ENCODE results near the gene SEMA4D.

SEMA4D gene

GRCh38 chr9:89438194-89438593 lies 59.7 kb downstream of the SEMA4D start:
- H3K27me3 ChIP-seq (ENCODE audit: insufficient read depth, low read length), result no peaks in the 10 kb centered on the region
- H3K4me1 ChIP-seq (ENCODE audit: insufficient read depth, low read length), result peaks cover 9% of the 10 kb centered on the region
- H3K9me3 ChIP-seq (ENCODE audit: low read length), result no peaks in the 10 kb centered on the region
- no peak overlapping the region for H3K4me3 ChIP-seq (ENCODE audit: low read length)
- H2AFZ ChIP-seq (ENCODE audit: low read depth, low read length), result no peak overlapping the region
- H3K36me3 ChIP-seq (ENCODE audit: insufficient read depth, low read length), result no peaks in the 10 kb centered on the region

DNA sequence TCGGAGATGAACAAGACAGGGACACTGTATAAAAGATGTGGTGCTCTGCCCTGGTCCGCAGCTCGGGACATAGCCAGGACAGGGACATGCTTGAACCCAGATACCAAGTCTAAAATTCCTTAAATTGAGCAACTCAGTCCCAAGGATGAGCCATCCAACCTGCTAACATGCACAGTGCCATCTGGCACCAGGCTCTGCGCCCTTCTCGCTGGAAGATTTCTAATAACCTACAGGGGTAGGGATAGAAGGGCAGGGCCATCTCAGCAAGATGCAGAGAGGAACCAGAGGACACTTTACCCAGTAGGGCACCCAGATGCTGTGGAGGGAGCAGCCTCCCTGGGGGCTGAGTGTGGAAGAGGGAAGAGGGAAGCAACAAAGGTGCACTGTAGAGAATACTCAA lies 60.1 kb downstream of the SEMA4D start:
- H3K36me3 ChIP-seq (ENCODE audit: insufficient read depth, low read length), result no peaks in the 10 kb centered on the region
- no peak overlapping the region for H3K4me3 ChIP-seq (ENCODE audit: low read length)
- H3K9me3 ChIP-seq (ENCODE audit: low read length), result no peaks in the 10 kb centered on the region
- H3K27me3 ChIP-seq (ENCODE audit: insufficient read depth, low read length), result no peaks in the 10 kb centered on the region
- peaks cover 9% of the 10 kb centered on the region for H3K4me1 ChIP-seq (ENCODE audit: insufficient read depth, low read length)
- H2AFZ ChIP-seq (ENCODE audit: low read depth, low read length), result no peak overlapping the region

GRCh38 chr9:89436963-89437625 lies 60.8 kb downstream of the SEMA4D start:
- H3K4me3 ChIP-seq (ENCODE audit: low read length), result no peak overlapping the region
- peaks cover 9% of the 10 kb centered on the region for H3K4me1 ChIP-seq (ENCODE audit: insufficient read depth, low read length)
- no peak overlapping the region for H2AFZ ChIP-seq (ENCODE audit: low read depth, low read length)
- H3K27me3 ChIP-seq (ENCODE audit: insufficient read depth, low read length), result no peaks in the 10 kb centered on the region
- no peaks in the 10 kb centered on the region for H3K9me3 ChIP-seq (ENCODE audit: low read length)
- H3K36me3 ChIP-seq (ENCODE audit: insufficient read depth, low read length), result no peaks in the 10 kb centered on the region

DNA sequence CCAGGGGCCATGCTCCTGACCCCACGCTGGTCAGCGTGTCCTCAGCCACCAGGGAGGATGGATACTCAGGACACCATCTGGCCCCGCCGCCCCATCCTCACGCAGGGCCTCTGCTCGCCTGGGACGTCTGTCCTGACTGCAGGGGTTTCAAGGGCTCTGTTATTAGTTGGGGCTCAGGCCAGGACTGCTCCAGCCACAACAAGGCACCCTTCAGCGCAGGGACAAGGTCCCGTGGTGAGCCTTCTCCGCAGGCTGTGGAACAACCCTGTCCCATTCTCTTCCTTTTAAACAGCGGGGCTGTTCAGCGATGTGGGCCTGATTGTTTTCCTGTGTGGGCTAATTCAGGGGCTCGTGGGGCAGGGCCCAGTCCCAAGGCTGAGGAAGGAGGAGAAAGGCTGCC lies 61.6 kb downstream of the SEMA4D start:
- no peaks in the 10 kb centered on the region for H3K9me3 ChIP-seq (ENCODE audit: low read length)
- no peak overlapping the region for H3K4me3 ChIP-seq (ENCODE audit: low read length)
- peaks cover 9% of the 10 kb centered on the region for H3K4me1 ChIP-seq (ENCODE audit: insufficient read depth, low read length)
- H2AFZ ChIP-seq (ENCODE audit: low read depth, low read length), result no peak overlapping the region
- no peaks in the 10 kb centered on the region for H3K36me3 ChIP-seq (ENCODE audit: insufficient read depth, low read length)
- H3K27me3 ChIP-seq (ENCODE audit: insufficient read depth, low read length), result no peaks in the 10 kb centered on the region

DNA sequence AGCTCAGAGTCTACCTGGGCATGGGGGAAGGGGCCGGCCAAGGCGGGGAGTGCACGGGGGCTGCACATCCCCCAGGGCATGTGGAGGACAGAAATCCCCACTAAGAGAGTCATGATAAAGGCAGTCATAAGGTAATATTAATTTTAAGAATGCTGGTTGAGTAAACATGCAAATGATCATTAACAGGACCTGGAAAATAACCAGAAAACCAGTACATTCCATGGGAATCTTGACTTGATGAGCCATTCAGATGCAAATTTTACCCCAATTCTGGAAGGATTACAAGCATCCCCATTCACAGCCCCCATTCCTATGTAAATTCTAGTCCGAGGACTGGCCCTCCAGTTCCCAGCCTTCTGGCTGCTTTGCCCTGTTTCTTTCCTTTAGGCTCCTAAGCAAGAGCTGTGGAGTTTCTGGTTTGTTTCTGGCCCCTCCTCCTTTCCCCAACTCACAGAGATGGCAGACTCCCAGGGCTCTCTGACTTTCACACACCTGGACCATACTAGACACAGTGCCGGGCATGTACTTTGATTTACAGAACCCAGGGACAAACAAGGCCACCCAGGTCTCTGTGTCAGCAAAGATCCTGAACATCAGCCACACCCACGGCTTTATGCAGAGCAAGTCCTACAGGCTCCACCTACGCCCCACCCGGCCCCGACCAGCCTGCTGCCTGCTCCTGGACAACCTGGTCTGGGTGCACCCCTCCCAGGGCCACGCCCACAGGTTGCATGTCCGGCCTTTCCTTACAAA lies 62.7 kb downstream of the SEMA4D start:
- no peaks in the 10 kb centered on the region for H3K9me3 ChIP-seq (ENCODE audit: low read length)
- no peak overlapping the region for H3K4me3 ChIP-seq (ENCODE audit: low read length)
- H3K27me3 ChIP-seq (ENCODE audit: insufficient read depth, low read length), result no peaks in the 10 kb centered on the region
- no peaks in the 10 kb centered on the region for H3K36me3 ChIP-seq (ENCODE audit: insufficient read depth, low read length)
- H3K4me1 ChIP-seq (ENCODE audit: insufficient read depth, low read length), result peaks cover 9% of the 10 kb centered on the region
- H2AFZ ChIP-seq (ENCODE audit: low read depth, low read length), result no peak overlapping the region

DNA sequence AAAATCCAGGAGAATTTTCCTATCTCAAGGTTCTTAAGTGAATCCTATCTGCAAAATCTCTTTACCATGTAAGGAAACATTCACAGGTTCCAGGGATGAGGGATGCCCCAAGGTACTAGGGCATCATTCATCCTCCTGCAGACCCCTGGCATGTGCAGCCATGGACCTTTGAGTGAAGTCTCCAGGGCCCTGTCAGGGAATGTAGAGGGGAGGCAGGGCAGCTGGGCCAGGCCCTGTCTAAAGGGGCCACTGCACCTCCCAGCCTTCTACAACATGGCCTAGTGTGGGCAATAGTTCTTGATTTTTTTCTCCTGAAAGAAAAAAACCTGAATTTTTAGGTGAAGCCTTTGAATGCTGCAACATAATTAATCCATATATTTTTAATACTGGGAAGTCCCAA lies 63.3 kb downstream of the SEMA4D start:
- peaks cover 9% of the 10 kb centered on the region for H3K4me1 ChIP-seq (ENCODE audit: insufficient read depth, low read length)
- H3K27me3 ChIP-seq (ENCODE audit: insufficient read depth, low read length), result no peaks in the 10 kb centered on the region
- no peaks in the 10 kb centered on the region for H3K36me3 ChIP-seq (ENCODE audit: insufficient read depth, low read length)
- no peak overlapping the region for H3K4me3 ChIP-seq (ENCODE audit: low read length)
- no peaks in the 10 kb centered on the region for H3K9me3 ChIP-seq (ENCODE audit: low read length)
- H2AFZ ChIP-seq (ENCODE audit: low read depth, low read length), result no peak overlapping the region

DNA sequence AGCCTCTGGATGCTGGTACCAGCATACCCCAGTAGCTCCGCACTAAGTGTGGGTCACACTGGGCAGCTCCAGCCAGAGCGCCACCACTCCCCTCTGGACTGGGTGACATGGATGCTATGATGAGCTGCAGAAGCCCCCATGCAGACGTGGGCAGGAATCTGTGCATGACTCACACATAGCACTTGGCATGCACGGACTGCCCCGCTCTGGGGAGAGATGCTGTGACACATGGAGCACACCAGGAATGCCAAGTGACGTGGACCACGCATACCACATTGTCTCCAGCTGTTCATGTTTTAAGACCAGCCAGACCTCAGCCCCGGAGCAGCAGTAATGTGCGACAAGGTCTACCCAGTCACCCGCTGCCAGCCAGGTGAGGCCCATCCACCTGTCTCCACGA lies 64.1 kb downstream of the SEMA4D start:
- Histone ChIP-seq H3K36me3 (ENCODE audit: insufficient read depth, low read length) (no peaks in the 10 kb centered on the region), H3K27me3 (ENCODE audit: insufficient read depth, low read length) (no peaks in the 10 kb centered on the region), H2AFZ (ENCODE audit: low read depth, low read length) (no peak overlapping the region), H3K9me3 (ENCODE audit: low read length) (no peaks in the 10 kb centered on the region), H3K4me3 (ENCODE audit: low read length) (no peak overlapping the region), H3K4me1 (ENCODE audit: insufficient read depth, low read length) (peaks cover 9% of the 10 kb centered on the region)

GRCh38 chr9:89432986-89433530 lies 64.9 kb downstream of the SEMA4D start:
- H3K36me3 ChIP-seq (ENCODE audit: insufficient read depth, low read length), result no peaks in the 10 kb centered on the region
- H3K4me3 ChIP-seq (ENCODE audit: low read length), result no peak overlapping the region
- no peaks in the 10 kb centered on the region for H3K9me3 ChIP-seq (ENCODE audit: low read length)

DNA sequence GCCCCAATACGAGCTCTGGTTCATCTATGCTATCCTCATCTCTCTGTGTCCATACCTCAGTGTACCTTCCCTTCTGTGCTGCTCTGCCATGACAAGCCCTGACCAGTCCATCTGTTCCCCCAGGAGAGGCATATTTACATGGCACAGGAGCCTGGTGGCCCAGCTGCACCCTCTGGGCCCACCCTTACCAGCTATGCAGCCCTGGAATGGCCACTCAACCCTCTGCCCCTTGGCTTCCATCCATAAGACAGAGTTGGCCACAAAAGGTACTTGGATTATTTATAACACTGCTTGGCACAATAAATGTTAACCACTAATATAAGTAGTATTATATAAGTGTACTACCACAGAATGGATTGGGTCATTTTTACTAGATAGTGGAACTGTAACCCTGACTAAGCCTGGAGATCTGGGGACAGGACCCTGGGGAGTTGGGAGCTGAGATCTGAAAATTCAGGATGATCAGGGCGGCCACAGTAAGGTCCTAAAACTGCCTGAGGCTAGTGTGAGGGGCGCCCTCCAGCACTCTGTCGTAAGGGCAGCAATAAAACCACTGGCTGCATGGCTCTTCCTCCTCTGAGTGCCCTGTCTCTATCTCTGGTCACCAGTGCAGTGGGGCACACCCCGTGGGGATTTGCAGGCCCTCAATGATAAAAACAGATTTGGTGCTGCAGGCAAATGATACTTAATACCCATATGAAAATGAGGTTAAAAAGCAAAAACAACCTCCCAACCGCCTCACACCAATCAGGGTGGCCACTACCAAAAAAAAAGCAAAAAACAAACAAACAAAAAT lies 65.8 kb downstream of the SEMA4D start:
- no peaks in the 10 kb centered on the region for H3K27me3 ChIP-seq (ENCODE audit: insufficient read depth, low read length)

More at GRCh38 chr9:89432986-89433530, 64.9 kb downstream of the SEMA4D start:
- Histone ChIP-seq H3K4me1 (ENCODE audit: insufficient read depth, low read length) (peaks cover 9% of the 10 kb centered on the region), H2AFZ (ENCODE audit: low read depth, low read length) (no peak overlapping the region), H3K27me3 (ENCODE audit: insufficient read depth, low read length) (no peaks in the 10 kb centered on the region)

GRCh38 chr9:89430995-89431394 lies 66.9 kb downstream of the SEMA4D start:
- Histone ChIP-seq H3K36me3 (ENCODE audit: insufficient read depth, low read length) (no peaks in the 10 kb centered on the region), H3K4me1 (ENCODE audit: insufficient read depth, low read length) (peaks cover 9% of the 10 kb centered on the region), H3K27me3 (ENCODE audit: insufficient read depth, low read length) (no peaks in the 10 kb centered on the region), H3K9me3 (ENCODE audit: low read length) (peaks cover 1% of the 10 kb centered on the region), H3K4me3 (ENCODE audit: low read length) (no peak overlapping the region), H2AFZ (ENCODE audit: low read depth, low read length) (no peak overlapping the region)

More for the DNA sequence above, 65.8 kb downstream of the SEMA4D start:
- Histone ChIP-seq H3K36me3 (ENCODE audit: insufficient read depth, low read length) (no peaks in the 10 kb centered on the region), H3K4me1 (ENCODE audit: insufficient read depth, low read length) (peaks cover 9% of the 10 kb centered on the region), H2AFZ (ENCODE audit: low read depth, low read length) (no peak overlapping the region), H3K4me3 (ENCODE audit: low read length) (no peak overlapping the region), H3K9me3 (ENCODE audit: low read length) (no peaks in the 10 kb centered on the region)

DNA sequence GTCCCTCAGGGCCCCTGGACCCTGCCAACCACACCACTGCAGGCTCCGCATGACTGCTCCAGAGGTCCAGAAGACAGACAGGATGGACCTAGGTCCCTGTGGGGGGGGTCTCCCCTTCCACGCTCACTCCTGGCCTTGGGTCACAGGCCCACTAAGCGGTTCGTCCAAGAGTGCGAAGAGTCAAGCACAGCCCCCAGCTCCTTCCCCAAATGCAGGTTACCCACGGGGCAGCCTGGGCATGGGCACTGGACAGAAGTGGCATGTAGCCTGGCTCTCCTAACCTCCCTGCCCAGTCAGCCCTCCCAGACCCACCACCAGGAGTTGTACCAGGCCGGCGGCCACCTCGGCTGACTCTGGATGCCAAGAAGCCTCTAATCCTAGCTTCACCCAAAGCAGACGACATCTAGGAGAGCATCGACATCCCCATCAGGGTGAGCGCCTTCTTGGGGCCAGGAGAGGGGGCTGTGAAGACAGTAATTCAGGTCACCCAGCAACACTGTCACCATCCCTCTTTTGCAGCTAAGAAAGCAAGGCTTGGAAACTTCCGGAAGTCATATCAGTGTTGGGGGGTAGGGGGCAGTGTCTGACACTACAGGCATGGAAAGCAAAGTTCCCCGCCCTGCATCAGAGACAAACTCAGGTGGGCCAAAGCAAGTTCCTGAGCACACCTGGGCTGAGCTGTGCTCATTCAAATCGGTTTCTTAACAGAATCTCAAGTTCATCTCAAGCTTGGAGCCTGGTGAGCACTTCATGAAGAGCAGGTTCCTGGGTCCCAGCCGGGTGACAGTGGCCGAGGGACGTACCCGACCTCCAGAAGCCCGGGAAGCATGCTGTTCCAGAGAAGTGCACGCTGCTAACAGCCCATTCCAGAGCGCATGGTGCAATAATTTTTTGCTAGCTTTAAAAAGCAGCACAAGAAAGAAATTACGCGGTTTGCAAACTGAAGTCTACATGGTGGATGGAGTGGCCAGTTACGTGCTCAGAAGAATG lies 68.7 kb downstream of the SEMA4D start:
- Histone ChIP-seq H3K9me3 (ENCODE audit: low read length) (peaks cover 6% of the 10 kb centered on the region), H3K4me1 (ENCODE audit: insufficient read depth, low read length) (no peaks in the 10 kb centered on the region), H3K27me3 (ENCODE audit: insufficient read depth, low read length) (no peaks in the 10 kb centered on the region), H3K4me3 (ENCODE audit: low read length) (no peak overlapping the region), H2AFZ (ENCODE audit: low read depth, low read length) (no peak overlapping the region), H3K36me3 (ENCODE audit: insufficient read depth, low read length) (no peaks in the 10 kb centered on the region)

- Histone ChIP-seq H3K27me3 (ENCODE audit: insufficient read depth, low read length) (no peaks in the 10 kb centered on the region), H3K4me3 (ENCODE audit: low read length) (no peak overlapping the region), H3K4me1 (ENCODE audit: insufficient read depth, low read length) (no peaks in the 10 kb centered on the region), H3K9me3 (ENCODE audit: low read length) (peaks cover 11% of the 10 kb centered on the region), H3K36me3 (ENCODE audit: insufficient read depth, low read length) (no peaks in the 10 kb centered on the region), H2AFZ (ENCODE audit: low read depth, low read length) (no peak overlapping the region)
Measured at GRCh38 chr9:89428222-89428761, 69.6 kb downstream of the SEMA4D start.
